Activated naive CD8-positive, alpha-beta T cell treated with anti-CD3 and anti-CD28 coated beads, Interleukin-2, amount 10 ng/mL, durations not matched to agents 7 days and 5 days (primary cell): ENCODE data around the gene LPAR1. TPM values are rescaled to one million over a fixed set of nuclear protein-coding genes. Genes with fewer than 3 reads are reported as not detected.

Experiments
- ATAC-seq: fragments of 150-1000 bp; cut with Tn5 transposase; one replicate; pipeline ENCODE4 v1.10.0; 2021; ENCODE audit warnings: low read depth, moderate library complexity
- POLR2A ChIA-PET: fragments of 350-600 bp; sonication (Branson Sonifier 250); formaldehyde crosslinking; loops from one replicate; lab custom pipeline; 2021; ENCODE audit warnings: antibody characterized with exemption; lab: Charles Lee
- DNase-seq: peaks from one replicate; pipeline ENCODE4 v3.0.0; 2021
- H3K27ac Mint-ChIP-seq: one replicate; pipeline ENCODE4 v1.8.0; 2022; ENCODE audit warnings: mild to moderate bottlenecking, mixed read lengths
- H3K27me3 Mint-ChIP-seq: one replicate; pipeline ENCODE4 v1.8.0; 2022; ENCODE audit warnings: mild to moderate bottlenecking, moderate library complexity, mixed read lengths
- H3K36me3 Mint-ChIP-seq: one replicate; pipeline ENCODE4 v1.8.0; 2021; ENCODE audit warnings: mild to moderate bottlenecking, mixed read lengths
- H3K4me1 Mint-ChIP-seq: one replicate; pipeline ENCODE4 v1.8.0; 2021; ENCODE audit warnings: mixed read lengths
- H3K4me3 Mint-ChIP-seq: one replicate; pipeline ENCODE4 v1.8.0; 2022; ENCODE audit warnings: mild to moderate bottlenecking, moderate library complexity, mixed read lengths
- H3K9me3 Mint-ChIP-seq: one replicate; pipeline ENCODE4 v1.8.0; 2021; ENCODE audit warnings: mixed read lengths
- total RNA-seq, 2 experiments: library from RNA; stranded (reverse); gene quantifications; one replicate each; pipeline ENCODE4 v1.2.3, GENCODE V29; 2021

Gene LPAR1
- total RNA-seq, 2 experiments from 2014 or later, result 0.14 TPM; not detected in 1

GRCh38 chr9:111004936-111005335, 33.3 kb downstream of the LPAR1 start:
- no peak overlapping the region for H3K4me3 Mint-ChIP-seq
- no peaks in the 10 kb centered on the region for H3K4me1 Mint-ChIP-seq
- H3K9me3 Mint-ChIP-seq, result no peaks in the 10 kb centered on the region
- H3K27ac Mint-ChIP-seq, result no peak overlapping the region
- POLR2A ChIA-PET, result no interaction called here
- DNase-seq (no peak), ATAC-seq (no peak)
- peaks cover 2% of the 10 kb centered on the region for H3K27me3 Mint-ChIP-seq
- H3K36me3 Mint-ChIP-seq, result no peaks in the 10 kb centered on the region

DNA sequence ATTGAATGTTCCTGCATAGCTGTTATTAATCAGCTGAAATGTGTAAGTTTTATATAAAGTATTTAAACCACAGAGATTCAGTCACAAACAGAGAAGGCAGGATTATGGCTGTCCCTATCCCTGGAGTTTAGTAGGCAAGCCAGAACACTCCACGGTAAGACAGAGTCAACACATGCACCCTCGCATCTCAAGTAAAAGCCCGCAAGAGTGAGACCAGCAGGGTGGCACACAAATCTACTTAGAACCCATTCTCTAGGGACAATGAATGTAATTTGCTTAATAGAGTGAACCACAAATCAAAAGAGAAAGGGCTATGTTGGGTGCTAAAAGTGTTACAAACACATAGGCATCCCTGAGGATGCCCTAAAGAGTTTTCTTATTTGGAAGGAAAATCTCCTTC, 35.1 kb downstream of the LPAR1 start:
- H3K4me3 Mint-ChIP-seq, result no peak overlapping the region
- no peaks in the 10 kb centered on the region for H3K36me3 Mint-ChIP-seq
- no peak for ATAC-seq
- no peak overlapping the region for H3K27ac Mint-ChIP-seq
- peaks cover 2% of the 10 kb centered on the region for H3K27me3 Mint-ChIP-seq
- DNase-seq, result no peak
- H3K4me1 Mint-ChIP-seq, result no peaks in the 10 kb centered on the region
- POLR2A ChIA-PET, result no interaction called here
- no peaks in the 10 kb centered on the region for H3K9me3 Mint-ChIP-seq

DNA sequence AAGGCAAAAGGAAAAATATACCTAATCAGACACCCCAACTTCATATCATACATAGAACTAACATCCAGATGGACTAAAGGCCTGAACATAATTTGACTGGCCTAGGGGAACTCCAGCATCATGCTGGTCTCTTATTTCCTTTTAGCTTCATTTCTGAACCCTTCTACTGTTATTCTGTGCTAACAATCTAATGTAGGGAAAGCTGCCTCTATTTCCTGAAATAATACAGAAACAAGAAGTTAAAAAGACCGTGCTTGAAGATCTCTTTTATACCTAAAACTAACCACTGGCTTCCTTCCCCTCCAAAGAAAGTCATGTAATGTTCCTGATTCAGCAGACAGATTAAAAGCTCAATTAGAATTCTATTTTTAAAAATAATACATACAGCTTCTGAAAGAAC, 36.7 kb downstream of the LPAR1 start:
- POLR2A ChIA-PET, result no interaction called here
- no peaks in the 10 kb centered on the region for H3K27me3 Mint-ChIP-seq
- H3K4me1 Mint-ChIP-seq, result no peaks in the 10 kb centered on the region
- no peak overlapping the region for H3K4me3 Mint-ChIP-seq
- H3K9me3 Mint-ChIP-seq, result no peaks in the 10 kb centered on the region
- no peaks in the 10 kb centered on the region for H3K36me3 Mint-ChIP-seq
- no peak overlapping the region for H3K27ac Mint-ChIP-seq
- ATAC-seq (no peak), DNase-seq (no peak)

DNA sequence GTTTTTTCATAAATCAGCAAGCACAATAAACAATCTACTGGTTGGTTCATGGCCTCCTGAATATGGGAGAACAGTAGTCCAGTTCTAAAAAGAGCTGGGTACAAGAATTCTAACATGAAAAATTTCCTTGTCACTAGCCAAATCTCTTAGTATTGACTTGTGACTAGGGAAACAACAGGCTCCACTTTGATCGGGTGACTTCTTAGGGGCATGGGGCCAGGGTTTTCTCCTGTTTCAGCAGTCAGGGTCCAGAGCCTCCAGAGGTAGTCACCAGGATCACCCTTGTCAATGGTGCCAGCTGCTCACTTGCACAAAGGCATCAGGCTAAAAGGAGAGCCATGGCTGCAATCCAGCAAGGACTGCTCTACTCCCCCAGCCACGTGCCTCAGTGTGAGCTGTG, 38.1 kb downstream of the LPAR1 start:
- no peak for DNase-seq
- Mint-ChIP-seq H3K27me3 (no peaks in the 10 kb centered on the region), H3K4me3 (no peak overlapping the region), H3K4me1 (no peaks in the 10 kb centered on the region), H3K27ac (no peak overlapping the region), H3K36me3 (no peaks in the 10 kb centered on the region), H3K9me3 (no peaks in the 10 kb centered on the region)
- POLR2A ChIA-PET, result no interaction called here
- no peak for ATAC-seq

DNA sequence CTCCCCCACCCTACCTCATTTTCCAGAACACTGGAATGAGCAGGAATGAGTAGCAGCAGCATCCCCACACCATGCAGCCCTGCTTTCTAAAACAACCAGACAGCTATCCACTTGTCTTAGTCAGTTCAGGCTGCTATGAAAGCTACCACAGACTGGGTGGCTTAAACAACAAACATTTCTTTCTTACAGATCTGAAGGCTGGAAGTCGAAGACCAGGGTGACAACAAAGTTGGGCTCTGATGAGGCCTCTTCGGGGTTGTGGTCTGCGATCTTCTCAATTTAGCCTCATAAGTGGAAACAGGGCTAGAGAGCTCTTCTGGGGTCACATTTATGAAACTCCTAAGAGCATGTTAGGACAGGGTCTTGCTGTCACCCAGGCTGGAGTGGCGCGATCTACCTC, 38.9 kb downstream of the LPAR1 start:
- Mint-ChIP-seq H3K27me3 (no peaks in the 10 kb centered on the region), H3K9me3 (no peaks in the 10 kb centered on the region), H3K36me3 (no peaks in the 10 kb centered on the region), H3K27ac (no peak overlapping the region), H3K4me3 (no peak overlapping the region), H3K4me1 (no peaks in the 10 kb centered on the region)
- DNase-seq, result no peak
- POLR2A ChIA-PET, result no interaction called here
- ATAC-seq, result no peak

GRCh38 chr9:110997847-110998246, 40.4 kb downstream of the LPAR1 start:
- Mint-ChIP-seq H3K4me3 (no peak overlapping the region), H3K36me3 (no peaks in the 10 kb centered on the region), H3K27me3 (no peaks in the 10 kb centered on the region), H3K4me1 (no peaks in the 10 kb centered on the region), H3K27ac (no peak overlapping the region), H3K9me3 (no peaks in the 10 kb centered on the region)
- DNase-seq, result no peak
- POLR2A ChIA-PET, result no interaction called here
- no peak for ATAC-seq

GRCh38 chr9:110996436-110997220, 41.6 kb downstream of the LPAR1 start:
- H3K4me1 Mint-ChIP-seq, result no peaks in the 10 kb centered on the region
- POLR2A ChIA-PET, result no interaction called here
- DNase-seq, result no peak
- H3K9me3 Mint-ChIP-seq, result no peaks in the 10 kb centered on the region
- H3K27me3 Mint-ChIP-seq, result no peaks in the 10 kb centered on the region
- ATAC-seq, result no peak
- no peak overlapping the region for H3K27ac Mint-ChIP-seq
- H3K4me3 Mint-ChIP-seq, result no peak overlapping the region
- no peaks in the 10 kb centered on the region for H3K36me3 Mint-ChIP-seq

GRCh38 chr9:110995420-110996340, 42.6 kb downstream of the LPAR1 start:
- no peak for ATAC-seq
- H3K4me3 Mint-ChIP-seq, result no peak overlapping the region
- H3K9me3 Mint-ChIP-seq, result no peaks in the 10 kb centered on the region
- POLR2A ChIA-PET, result no interaction called here
- no peaks in the 10 kb centered on the region for H3K27me3 Mint-ChIP-seq
- H3K36me3 Mint-ChIP-seq, result no peaks in the 10 kb centered on the region
- DNase-seq, result no peak
- no peak overlapping the region for H3K27ac Mint-ChIP-seq
- no peaks in the 10 kb centered on the region for H3K4me1 Mint-ChIP-seq

DNA sequence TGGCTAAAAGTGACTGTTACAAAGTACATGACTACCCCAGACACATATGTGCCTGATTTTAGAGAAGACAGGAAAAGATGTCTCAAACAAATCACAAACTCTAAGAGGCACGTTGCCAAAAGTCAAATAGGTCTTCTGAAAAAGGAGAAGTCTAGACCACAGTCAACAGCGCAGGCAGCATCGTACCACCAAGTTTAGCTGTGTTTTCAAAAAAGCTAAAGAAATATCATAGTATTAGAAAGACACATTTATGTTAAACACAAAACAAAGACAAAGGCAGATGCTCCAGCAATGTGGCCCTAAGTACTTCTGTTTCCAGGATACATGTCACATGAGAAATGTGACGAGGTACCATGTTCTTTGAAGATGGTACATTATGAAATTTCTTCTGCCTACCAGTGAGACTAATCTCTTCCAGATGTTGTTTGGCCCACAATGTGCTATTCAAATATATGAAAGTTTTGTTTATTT, 43.5 kb downstream of the LPAR1 start:
- Mint-ChIP-seq H3K4me3 (no peak overlapping the region), H3K9me3 (no peaks in the 10 kb centered on the region), H3K36me3 (no peaks in the 10 kb centered on the region), H3K27me3 (no peaks in the 10 kb centered on the region), H3K27ac (no peak overlapping the region), H3K4me1 (no peaks in the 10 kb centered on the region)
- ATAC-seq (no peak), DNase-seq (no peak)
- POLR2A ChIA-PET, result no interaction called here

DNA sequence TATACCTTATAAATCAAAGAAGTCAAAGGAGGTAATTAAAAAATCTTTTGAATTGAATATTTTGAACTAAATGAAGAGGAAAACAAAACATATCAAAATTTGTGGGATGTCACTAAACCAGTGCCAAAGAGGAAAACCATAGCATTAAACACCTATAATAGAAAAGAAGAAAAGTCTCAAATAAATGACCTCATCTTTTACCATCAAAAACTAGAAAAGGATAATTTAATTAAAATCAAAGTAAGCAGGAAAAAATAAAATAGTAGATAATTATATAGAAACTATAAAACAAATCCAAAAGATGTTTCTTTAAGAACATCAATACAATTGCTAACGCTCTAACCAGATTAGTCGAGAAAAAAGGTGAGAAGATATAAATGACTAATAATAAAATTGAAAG, 47.8 kb downstream of the LPAR1 start:
- ATAC-seq (no peak), DNase-seq (no peak)
- Mint-ChIP-seq H3K9me3 (no peaks in the 10 kb centered on the region), H3K27ac (no peak overlapping the region), H3K4me1 (no peaks in the 10 kb centered on the region), H3K27me3 (no peaks in the 10 kb centered on the region), H3K4me3 (no peak overlapping the region), H3K36me3 (no peaks in the 10 kb centered on the region)
- POLR2A ChIA-PET, result no interaction called here

- POLR2A ChIA-PET, result no interaction called here
- H3K9me3 Mint-ChIP-seq, result no peaks in the 10 kb centered on the region
These were observed 51.7 kb downstream of the LPAR1 start for GRCh38 chr9:110986529-110986928.

DNA sequence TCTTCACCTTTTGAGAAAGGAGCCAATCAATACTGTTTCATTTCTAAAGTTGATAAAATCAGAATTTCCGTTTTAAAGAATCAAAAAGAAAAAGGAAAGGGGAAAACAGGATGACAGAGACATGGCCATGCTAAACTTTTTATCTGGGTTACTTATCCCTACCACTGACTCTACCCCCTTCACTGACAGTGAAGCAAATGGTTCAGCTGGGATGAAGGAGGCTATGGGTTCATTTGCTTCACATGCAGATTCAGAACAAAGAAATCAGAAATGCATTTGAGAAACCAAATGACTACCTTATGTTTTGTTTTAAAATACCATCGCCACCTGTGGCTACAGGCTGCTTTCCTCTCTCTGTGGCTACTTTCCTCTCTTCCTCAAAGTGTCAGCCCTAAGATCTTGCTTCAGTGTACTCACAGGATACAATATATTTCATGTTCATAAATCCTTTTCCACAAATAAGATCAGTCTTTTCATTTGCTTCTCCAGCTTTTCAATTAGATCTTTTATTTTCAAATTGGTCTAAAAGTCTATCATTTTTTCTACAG, 53.3 kb downstream of the LPAR1 start:
- POLR2A ChIA-PET, result no interaction called here
- H3K4me3 Mint-ChIP-seq, result no peak overlapping the region
- H3K36me3 Mint-ChIP-seq, result no peaks in the 10 kb centered on the region
- no peak for ATAC-seq
- H3K9me3 Mint-ChIP-seq, result no peaks in the 10 kb centered on the region
- H3K4me1 Mint-ChIP-seq, result no peaks in the 10 kb centered on the region
- no peak for DNase-seq
- H3K27me3 Mint-ChIP-seq, result no peaks in the 10 kb centered on the region
- H3K27ac Mint-ChIP-seq, result no peak overlapping the region

More at GRCh38 chr9:110986529-110986928, 51.7 kb downstream of the LPAR1 start:
- Mint-ChIP-seq H3K4me1 (no peaks in the 10 kb centered on the region), H3K4me3 (no peak overlapping the region), H3K27ac (no peak overlapping the region), H3K36me3 (no peaks in the 10 kb centered on the region), H3K27me3 (no peaks in the 10 kb centered on the region)
- DNase-seq (no peak), ATAC-seq (no peak)

GRCh38 chr9:110980261-110980660, 58.0 kb downstream of the LPAR1 start:
- DNase-seq (no peak), ATAC-seq (no peak)
- Mint-ChIP-seq H3K27me3 (peaks cover 3% of the 10 kb centered on the region), H3K4me3 (no peak overlapping the region), H3K27ac (no peak overlapping the region), H3K9me3 (peaks cover 2% of the 10 kb centered on the region), H3K36me3 (no peaks in the 10 kb centered on the region), H3K4me1 (no peaks in the 10 kb centered on the region)
- POLR2A ChIA-PET, result interaction anchor here (0.6 kb wide), 1 partner anchor 1338 kb away, joined by 4 read pairs; no protein-coding TSS in a partner anchor
